ENCODE results near the gene LDLRAD3. TPM values are rescaled to one million over a fixed set of nuclear protein-coding genes. Genes with fewer than 3 reads are reported as not detected.

The LDLRAD3 gene
- total and polyA plus RNA-seq, 11 donors, result 1.1 to 7.7 (median 2.6) TPM

DNA sequence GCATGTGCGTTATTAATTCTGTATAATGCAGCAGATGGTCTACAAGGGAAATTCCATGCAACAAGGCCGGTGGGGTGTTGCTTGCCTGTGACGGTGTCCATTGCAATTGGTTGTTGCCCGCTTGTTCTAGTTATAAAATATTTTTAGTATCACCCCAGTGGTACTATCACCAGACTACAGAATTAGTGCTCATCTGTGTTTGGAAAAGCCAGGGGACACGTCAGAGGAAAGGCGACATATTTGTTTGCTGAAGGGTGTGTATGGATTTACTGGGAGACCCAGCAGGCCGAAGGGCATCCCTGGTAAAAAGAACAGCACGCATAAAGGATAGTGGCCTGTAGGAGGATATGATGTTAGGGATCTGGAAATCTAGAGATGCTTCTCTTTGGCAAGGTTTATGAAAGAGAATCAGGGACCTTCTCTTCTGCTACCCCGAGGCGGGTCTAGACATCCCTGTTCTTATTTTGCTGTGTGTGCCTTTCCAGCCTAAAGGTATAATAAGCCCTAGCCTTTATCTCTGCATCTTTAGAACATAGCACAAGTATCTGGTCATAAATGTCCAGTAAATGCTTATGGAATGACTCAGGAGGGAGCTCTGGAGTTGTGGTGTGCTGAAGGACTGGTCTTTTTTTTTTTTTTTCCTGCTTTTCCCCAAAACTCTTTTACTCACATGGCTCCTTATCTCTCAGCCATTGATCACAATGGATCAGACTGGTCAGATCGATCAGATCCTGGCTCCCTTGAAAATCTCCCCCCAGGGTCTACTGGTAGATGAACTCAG is 90.9 kb downstream of the LDLRAD3 start:
- WGBS, 4 donors, result 94 to 97% (median 96%) methylated on average over 11 of the region's 11 CpGs
- H3K36me3 ChIP-seq, result no peaks in the 10 kb centered on the region
- intact Hi-C loops (cut with DNase I), result loop anchor here in 6 of 10 donors (5.0 to 10.0 kb wide), 5 partner anchors 90 to 420 kb away; partner anchors contain the start of genes FJX1 (in 2 of the 6) and LDLRAD3 (in 1 of the 6)
- TF ChIP-seq CTCF (IDR thresholded peaks at IDR 0.05), result no peak
- no peak for TF ChIP-seq POLR2A (IDR thresholded peaks at IDR 0.05)
- DNase-seq, result no peak
- no peak overlapping the region for H3K4me3 ChIP-seq
- no peak overlapping the region for H3K27ac ChIP-seq
- no peaks in the 10 kb centered on the region for H3K27me3 ChIP-seq
- ATAC-seq, result no peak
- H3K4me1 ChIP-seq, result peaks cover 0 to 25% (median 7%) of the 10 kb centered on the region in 12 donors
- no peaks in the 10 kb centered on the region for H3K9me3 ChIP-seq

GRCh38 chr11:36035454-36035853 is 91.6 kb downstream of the LDLRAD3 start:
- Histone ChIP-seq H3K4me1 (peaks cover 0 to 20% (median 7%) of the 10 kb centered on the region in 12 donors), H3K4me3 (no peak overlapping the region), H3K27me3 (no peaks in the 10 kb centered on the region), H3K9me3 (no peaks in the 10 kb centered on the region), H3K27ac (no peak overlapping the region), H3K36me3 (no peaks in the 10 kb centered on the region)
- no peak for DNase-seq
- WGBS, 4 donors, result 41 to 80% (median 58%) methylated on average over 1 of the region's 1 CpG
- TF ChIP-seq CTCF (IDR thresholded peaks at IDR 0.05) (no peak), POLR2A (IDR thresholded peaks at IDR 0.05) (no peak)
- intact Hi-C loops (cut with DNase I), result loop anchor here in 6 of 10 donors (5.0 to 10.0 kb wide), 5 partner anchors 91 to 421 kb away; partner anchors contain the start of genes FJX1 (in 2 of the 6) and LDLRAD3 (in 1 of the 6)
- ATAC-seq, result no peak

- Histone ChIP-seq H3K4me1 (peaks cover 0 to 17% (median 7%) of the 10 kb centered on the region in 12 donors), H3K9me3 (no peaks in the 10 kb centered on the region), H3K27me3 (no peaks in the 10 kb centered on the region), H3K4me3 (no peak overlapping the region), H3K36me3 (no peaks in the 10 kb centered on the region), H3K27ac (no peak overlapping the region)
- no peak for DNase-seq
- no peak for ATAC-seq
- 83 to 93% (median 91%) methylated on average over 7 to 9 of the region's 9 CpGs for WGBS, 4 donors
- no peak for TF ChIP-seq POLR2A (IDR thresholded peaks at IDR 0.05)
- no peak for TF ChIP-seq CTCF (IDR thresholded peaks at IDR 0.05)
- intact Hi-C loops (cut with DNase I), result loop anchor here in 6 of 10 donors (5.0 to 10.0 kb wide), 5 partner anchors 91 to 421 kb away; partner anchors contain the start of genes FJX1 (in 2 of the 6) and LDLRAD3 (in 1 of the 6)
These were observed 92.1 kb downstream of the LDLRAD3 start for GRCh38 chr11:36035999-36036398.

DNA sequence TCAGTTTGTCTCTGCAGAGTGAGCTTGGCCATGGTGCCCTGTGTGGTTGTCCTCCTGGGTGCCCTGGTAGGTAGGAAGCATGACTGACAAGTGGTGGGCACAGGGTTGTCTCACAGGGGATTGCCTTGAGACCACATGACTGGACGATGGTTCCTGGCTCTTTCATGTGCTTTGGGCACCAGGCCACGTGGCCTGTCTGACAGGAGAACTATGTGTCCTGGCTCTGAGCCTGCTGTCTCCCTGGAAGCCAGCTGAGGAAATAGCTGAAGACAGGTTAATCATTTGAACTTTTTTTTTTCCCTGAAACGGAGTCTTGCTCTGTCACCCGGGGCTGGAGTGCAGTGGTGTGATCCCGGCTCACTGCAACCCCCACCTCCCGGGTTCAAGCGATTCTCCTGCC is 93.2 kb downstream of the LDLRAD3 start:
- TF ChIP-seq POLR2A (IDR thresholded peaks at IDR 0.05) (no peak), CTCF (IDR thresholded peaks at IDR 0.05) (no peak)
- H3K4me1 ChIP-seq, result peaks cover 0 to 6% (median 0%) of the 10 kb centered on the region in 12 donors
- intact Hi-C loops (cut with DNase I), result loop anchor here in 6 of 10 donors (5.0 to 10.0 kb wide), 5 partner anchors 92 to 422 kb away; partner anchors contain the start of genes FJX1 (in 2 of the 6) and LDLRAD3 (in 1 of the 6)
- DNase-seq (peak in 3 of 5 donors; percentile 26 to 55 (median 49)), ATAC-seq (peak; percentile 41 to 64 (median 56))
- WGBS, 4 donors, result 27 to 48% (median 33%) methylated on average over 7 of the region's 7 CpGs
- no peak overlapping the region for H3K27ac ChIP-seq
- H3K27me3 ChIP-seq, result no peaks in the 10 kb centered on the region
- no peaks in the 10 kb centered on the region for H3K36me3 ChIP-seq
- no peak overlapping the region for H3K4me3 ChIP-seq
- no peaks in the 10 kb centered on the region for H3K9me3 ChIP-seq
